GM18870 (cell line): Measurements from ENCODE around the gene THSD7B.

Experiments used
- ATAC-seq: cut with Tn5 transposase; IDR thresholded peaks from one replicate; pipeline ENCODE4 v1.9.1; 2021; ENCODE audit warnings: moderate library complexity; ENCODE audit not compliant: unreplicated experiment

Gene THSD7B

GRCh38 chr2:137185378-137186078, 420.2 kb downstream of the THSD7B start:
- no peak for ATAC-seq

- no peak for ATAC-seq
Measured at GRCh38 chr2:137187216-137187615, 421.9 kb downstream of the THSD7B start.

GRCh38 chr2:137190411-137191195, 425.3 kb downstream of the THSD7B start:
- no peak for ATAC-seq

- no peak for ATAC-seq
Measured at GRCh38 chr2:137192366-137193310, 427.3 kb downstream of the THSD7B start.

- ATAC-seq, result no peak
Measured at GRCh38 chr2:137193401-137193800, 428.1 kb downstream of the THSD7B start.

GRCh38 chr2:137194111-137194510, 428.8 kb downstream of the THSD7B start:
- no peak for ATAC-seq

- no peak for ATAC-seq
Measured at GRCh38 chr2:137199751-137200150, 434.4 kb downstream of the THSD7B start.

- no peak for ATAC-seq
Measured at GRCh38 chr2:137202318-137202717, 437.0 kb downstream of the THSD7B start.

GRCh38 chr2:137205324-137205723, 440.0 kb downstream of the THSD7B start:
- no peak for ATAC-seq

- no peak for ATAC-seq
Measured at GRCh38 chr2:137206069-137206468, 440.7 kb downstream of the THSD7B start.

- ATAC-seq, result no peak
Measured at GRCh38 chr2:137207030-137207429, 441.7 kb downstream of the THSD7B start.

- no peak for ATAC-seq
Measured at GRCh38 chr2:137208431-137208891, 443.1 kb downstream of the THSD7B start.

- ATAC-seq, result no peak
Measured at GRCh38 chr2:137210039-137210438, 444.7 kb downstream of the THSD7B start.

GRCh38 chr2:137211761-137212160, 446.4 kb downstream of the THSD7B start:
- ATAC-seq, result no peak

GRCh38 chr2:137220438-137220993, 455.2 kb downstream of the THSD7B start:
- ATAC-seq, result no peak

GRCh38 chr2:137221797-137222492, 456.6 kb downstream of the THSD7B start:
- peak; percentile 83 for ATAC-seq

GRCh38 chr2:137223722-137224121, 458.4 kb downstream of the THSD7B start:
- ATAC-seq, result no peak

GRCh38 chr2:137228566-137228965, 463.2 kb downstream of the THSD7B start:
- no peak for ATAC-seq

- ATAC-seq, result no peak
Measured at GRCh38 chr2:137229834-137230233, 464.5 kb downstream of the THSD7B start.

GRCh38 chr2:137231628-137232027, 466.3 kb downstream of the THSD7B start:
- no peak for ATAC-seq
